GM12872 (cell line): Measurements from ENCODE around the gene OR9G1.

Experiments used
- CTCF ChIP-seq: IDR thresholded peaks from 3 replicates; pipeline ENCODE4 v1.5.1; 2011; ENCODE audit warnings: low read depth, mild to moderate bottlenecking, low read length, moderate library complexity; ENCODE audit not compliant: insufficient read depth

OR9G1 gene

GRCh38 chr11:56698795-56699194 lies at the start of gene OR9G1:
TSS of gene OR9G1 (plus strand) at chr11:56699095. CDS start at chr11:56700388, 1,293 bp downstream.
- TF ChIP-seq CTCF: no peak

GRCh38 chr11:56659755-56660154 lies 39.1 kb upstream of the OR9G1 start:
- TF ChIP-seq CTCF: no peak

GRCh38 chr11:56663386-56663785 lies 35.5 kb upstream of the OR9G1 start, which contains the start of gene OR5AR1:
TSS of gene OR5AR1 (plus strand) at chr11:56663686. CDS start at chr11:56663686, 0 bp downstream.
- no peak for TF ChIP-seq CTCF

GRCh38 chr11:56670984-56671383 lies 27.9 kb upstream of the OR9G1 start:
- TF ChIP-seq CTCF: no peak

- no peak for TF ChIP-seq CTCF
Observed at GRCh38 chr11:56688554-56689100, 10.3 kb upstream of the OR9G1 start.

GRCh38 chr11:56693428-56693827 lies 5.5 kb upstream of the OR9G1 start:
- no peak for TF ChIP-seq CTCF

GRCh38 chr11:56700242-56700913 lies 1.5 kb downstream of the OR9G1 start:
- no peak for TF ChIP-seq CTCF
